Measurements from ENCODE around the gene CCL16. TPM values are rescaled to one million over a fixed set of nuclear protein-coding genes. Genes with fewer than 3 reads are reported as not detected.

Gene CCL16
- total RNA-seq, 1 donor from 2014 or later, result not detected

DNA sequence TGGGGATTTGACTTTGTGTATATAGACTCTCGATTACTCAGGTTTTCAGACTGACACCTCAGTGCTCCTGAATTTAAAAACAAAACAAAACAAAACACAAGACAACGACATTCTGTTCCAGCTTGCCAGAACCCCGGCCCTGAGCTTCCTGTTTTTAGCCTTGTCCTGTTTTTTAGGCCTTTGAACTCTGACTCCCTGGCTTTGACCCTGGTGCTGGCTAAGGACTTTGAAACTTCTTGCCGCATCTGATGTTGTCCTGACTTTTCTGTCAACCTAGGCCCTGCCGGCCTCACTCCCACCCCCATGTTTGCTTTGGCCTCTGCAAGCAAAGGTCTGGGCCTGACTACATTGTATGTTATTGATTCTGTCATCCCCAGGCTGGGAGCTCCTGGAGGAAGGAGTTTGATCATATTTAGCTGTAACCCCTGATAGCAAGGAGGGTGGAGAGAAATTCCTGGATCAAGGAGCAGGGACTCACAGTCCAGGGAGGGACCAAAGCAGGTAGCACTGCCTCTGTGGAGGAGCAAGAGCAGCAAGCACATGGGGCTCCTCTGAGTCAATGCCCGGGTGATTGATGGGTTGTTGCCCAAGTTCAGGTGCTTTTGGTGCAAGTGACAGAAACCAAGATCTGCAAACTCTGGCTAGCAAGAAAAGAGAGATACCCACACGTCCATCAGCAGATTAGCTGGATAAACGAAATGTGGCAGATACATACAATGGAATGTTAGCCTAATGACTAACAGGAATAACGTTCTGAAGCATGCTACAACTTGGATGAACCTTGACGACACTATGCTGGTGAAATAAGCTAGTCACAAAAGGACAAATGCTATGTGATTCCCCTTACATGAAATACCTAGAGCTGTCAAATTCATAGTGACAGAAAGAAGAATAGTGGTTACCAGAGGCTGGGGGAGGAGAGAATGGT is 7.7 kb downstream of the CCL16 start:
- intact Hi-C loops (cut with micrococcal nuclease), result no loop called here
- Histone ChIP-seq H3K4me3 (no peak overlapping the region), H3K9me3 (replicated peaks) (no peaks in the 10 kb centered on the region), H3K27ac (replicated peaks) (peak overlapping the region; percentile 47), H3K27me3 (ENCODE audit: low read depth) (no peaks in the 10 kb centered on the region), H3K36me3 (no peaks in the 10 kb centered on the region), H3K4me1 (peaks cover 28% of the 10 kb centered on the region)
- DNase-seq, result no peak
- TF ChIP-seq, protein P1, sequence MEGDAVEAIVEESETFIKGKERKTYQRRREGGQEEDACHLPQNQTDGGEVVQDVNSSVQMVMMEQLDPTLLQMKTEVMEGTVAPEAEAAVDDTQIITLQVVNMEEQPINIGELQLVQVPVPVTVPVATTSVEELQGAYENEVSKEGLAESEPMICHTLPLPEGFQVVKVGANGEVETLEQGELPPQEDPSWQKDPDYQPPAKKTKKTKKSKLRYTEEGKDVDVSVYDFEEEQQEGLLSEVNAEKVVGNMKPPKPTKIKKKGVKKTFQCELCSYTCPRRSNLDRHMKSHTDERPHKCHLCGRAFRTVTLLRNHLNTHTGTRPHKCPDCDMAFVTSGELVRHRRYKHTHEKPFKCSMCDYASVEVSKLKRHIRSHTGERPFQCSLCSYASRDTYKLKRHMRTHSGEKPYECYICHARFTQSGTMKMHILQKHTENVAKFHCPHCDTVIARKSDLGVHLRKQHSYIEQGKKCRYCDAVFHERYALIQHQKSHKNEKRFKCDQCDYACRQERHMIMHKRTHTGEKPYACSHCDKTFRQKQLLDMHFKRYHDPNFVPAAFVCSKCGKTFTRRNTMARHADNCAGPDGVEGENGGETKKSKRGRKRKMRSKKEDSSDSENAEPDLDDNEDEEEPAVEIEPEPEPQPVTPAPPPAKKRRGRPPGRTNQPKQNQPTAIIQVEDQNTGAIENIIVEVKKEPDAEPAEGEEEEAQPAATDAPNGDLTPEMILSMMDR (IDR thresholded peaks at IDR 0.05; ENCODE audit: borderline replicate concordance), result no peak

DNA sequence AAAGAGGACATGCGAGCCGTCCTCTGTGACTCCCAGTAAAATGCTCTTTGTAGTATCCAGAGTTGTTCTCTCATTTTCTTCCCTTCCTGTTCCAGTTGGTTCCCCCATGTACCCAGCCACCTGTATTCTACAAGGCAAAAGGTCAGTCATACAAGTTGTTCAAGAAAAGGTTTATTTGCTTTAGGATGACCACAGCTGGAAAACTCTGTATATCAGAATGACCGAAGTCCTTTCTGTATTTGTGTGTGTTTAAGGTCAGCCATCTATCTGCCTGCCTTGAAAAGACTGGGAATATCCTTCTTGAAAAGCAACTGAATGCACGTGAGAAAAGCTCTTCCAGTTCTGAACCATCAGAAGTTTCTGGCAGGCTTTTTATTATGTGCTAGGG is 8.4 kb downstream of the CCL16 start:
- Histone ChIP-seq H3K4me1 (peaks cover 28% of the 10 kb centered on the region), H3K9me3 (replicated peaks) (no peaks in the 10 kb centered on the region), H3K36me3 (no peaks in the 10 kb centered on the region), H3K4me3 (no peak overlapping the region), H3K27ac (replicated peaks) (peak overlapping the region; percentile 47), H3K27me3 (ENCODE audit: low read depth) (no peaks in the 10 kb centered on the region)
- intact Hi-C loops (cut with micrococcal nuclease), result no loop called here
- TF ChIP-seq, protein P1 (IDR thresholded peaks at IDR 0.05; ENCODE audit: borderline replicate concordance), result no peak
- no peak for DNase-seq

DNA sequence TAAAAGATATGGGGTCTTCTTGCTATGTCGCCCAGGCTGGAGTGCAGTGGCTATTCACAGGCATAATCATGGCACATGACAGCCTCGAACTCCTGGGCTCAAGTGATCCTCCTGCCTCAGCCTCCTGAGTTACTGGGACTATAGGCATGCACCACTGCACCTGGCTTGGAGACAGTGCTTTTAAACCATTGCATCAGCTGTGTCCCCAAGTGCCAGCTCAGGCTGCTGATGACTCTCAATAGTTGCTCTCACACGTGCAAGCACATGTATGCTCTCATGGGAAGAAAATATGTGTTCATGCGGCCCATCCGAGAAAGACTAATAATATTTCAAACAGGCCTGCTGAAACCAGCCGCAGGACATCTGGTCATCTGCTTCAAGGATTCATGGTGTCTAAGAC is 8.8 kb downstream of the CCL16 start:
- no peaks in the 10 kb centered on the region for H3K9me3 ChIP-seq (replicated peaks)
- no peak overlapping the region for H3K4me3 ChIP-seq
- H3K27me3 ChIP-seq (ENCODE audit: low read depth), result no peaks in the 10 kb centered on the region
- H3K36me3 ChIP-seq, result no peaks in the 10 kb centered on the region
- DNase-seq, result no peak
- TF ChIP-seq, protein P1 (IDR thresholded peaks at IDR 0.05; ENCODE audit: borderline replicate concordance), result no peak
- H3K27ac ChIP-seq (replicated peaks), result peak overlapping the region; percentile 47
- H3K4me1 ChIP-seq, result peaks cover 28% of the 10 kb centered on the region
- intact Hi-C loops (cut with micrococcal nuclease), result no loop called here

DNA sequence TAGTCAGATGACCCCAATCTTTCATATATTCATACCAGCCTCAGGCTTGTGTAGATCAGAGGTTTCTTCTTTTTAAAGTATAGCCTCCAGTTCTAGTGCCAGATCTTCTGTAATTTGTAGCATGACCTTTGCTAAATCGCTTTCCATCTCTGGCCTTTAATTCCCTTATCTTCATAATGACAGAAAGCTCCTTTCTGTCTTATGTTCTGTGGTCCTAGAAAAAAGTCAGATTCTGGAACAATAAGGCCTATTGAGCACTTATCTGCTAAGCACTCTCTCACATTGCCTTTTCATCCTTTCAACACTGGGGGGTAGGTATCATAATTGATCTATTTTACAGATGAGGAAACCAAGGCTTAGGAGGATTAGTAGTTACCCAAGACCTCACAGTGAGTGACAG is 9.2 kb downstream of the CCL16 start:
- H3K4me1 ChIP-seq, result peaks cover 28% of the 10 kb centered on the region
- TF ChIP-seq, protein P1 (IDR thresholded peaks at IDR 0.05; ENCODE audit: borderline replicate concordance), result no peak
- intact Hi-C loops (cut with micrococcal nuclease), result no loop called here
- DNase-seq, result no peak
- no peaks in the 10 kb centered on the region for H3K27me3 ChIP-seq (ENCODE audit: low read depth)
- H3K9me3 ChIP-seq (replicated peaks), result no peaks in the 10 kb centered on the region
- no peak overlapping the region for H3K4me3 ChIP-seq
- peak overlapping the region; percentile 47 for H3K27ac ChIP-seq (replicated peaks)
- no peaks in the 10 kb centered on the region for H3K36me3 ChIP-seq

DNA sequence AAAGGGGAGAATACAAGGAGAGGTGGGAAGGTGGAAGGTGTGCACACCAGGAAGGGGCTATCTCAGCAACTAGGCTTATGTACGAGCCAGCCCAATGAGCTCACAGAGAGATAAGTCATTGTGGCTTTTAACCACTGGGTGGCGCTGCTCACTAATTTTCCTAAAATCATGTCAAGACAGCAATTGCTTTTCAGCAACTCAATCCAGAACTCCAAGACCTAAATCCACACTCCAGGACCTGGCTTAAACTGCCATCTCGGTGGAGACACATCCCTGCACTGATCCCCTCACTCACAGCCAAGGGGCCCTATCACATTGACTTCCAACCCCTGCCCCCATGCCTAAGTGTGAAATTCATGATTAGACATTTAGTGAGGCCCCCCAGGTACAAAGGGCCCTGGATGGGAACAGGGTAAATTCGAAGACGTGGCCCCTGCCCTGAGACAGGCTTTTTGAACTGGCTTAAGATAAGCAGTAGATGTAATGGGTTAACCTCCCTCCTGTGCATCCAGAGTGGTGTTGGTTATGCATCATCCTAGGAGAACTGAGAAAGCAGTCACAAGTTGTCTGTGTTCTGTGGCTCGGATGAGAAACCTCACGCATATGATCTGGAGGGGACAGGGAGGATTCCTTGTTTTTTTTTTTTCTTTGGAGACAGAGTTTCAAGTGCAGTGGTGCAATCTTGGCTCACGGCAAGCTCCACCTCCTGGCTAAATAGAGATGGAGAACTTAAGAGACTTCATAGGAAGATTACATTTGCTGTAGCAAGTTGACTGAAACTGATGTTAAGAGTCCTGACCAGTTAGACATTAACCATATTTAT is 11.5 kb downstream of the CCL16 start:
- no peaks in the 10 kb centered on the region for H3K27me3 ChIP-seq (ENCODE audit: low read depth)
- intact Hi-C loops (cut with micrococcal nuclease), result loop anchor here (5.0 to 10.0 kb wide), 2 partner anchors 173 to 515 kb away; partner anchors contain the start of gene ZNHIT3
- H3K4me3 ChIP-seq, result no peak overlapping the region
- no peak overlapping the region for H3K27ac ChIP-seq (replicated peaks)
- no peaks in the 10 kb centered on the region for H3K36me3 ChIP-seq
- peaks cover 25% of the 10 kb centered on the region for H3K4me1 ChIP-seq
- TF ChIP-seq, protein P1 (IDR thresholded peaks at IDR 0.05; ENCODE audit: borderline replicate concordance), result peak; percentile 85
- DNase-seq, result peak; percentile 42
- H3K9me3 ChIP-seq (replicated peaks), result no peaks in the 10 kb centered on the region
